ENCODE results near the gene SIGLECL1.

SIGLECL1 gene

GRCh38 chr19:51252306-51253079 is 1.6 kb downstream of the SIGLECL1 start:
- no peak for DNase-seq (ENCODE audit: insufficient read length, low spot score)
- no peak for FAIRE-seq

DNA sequence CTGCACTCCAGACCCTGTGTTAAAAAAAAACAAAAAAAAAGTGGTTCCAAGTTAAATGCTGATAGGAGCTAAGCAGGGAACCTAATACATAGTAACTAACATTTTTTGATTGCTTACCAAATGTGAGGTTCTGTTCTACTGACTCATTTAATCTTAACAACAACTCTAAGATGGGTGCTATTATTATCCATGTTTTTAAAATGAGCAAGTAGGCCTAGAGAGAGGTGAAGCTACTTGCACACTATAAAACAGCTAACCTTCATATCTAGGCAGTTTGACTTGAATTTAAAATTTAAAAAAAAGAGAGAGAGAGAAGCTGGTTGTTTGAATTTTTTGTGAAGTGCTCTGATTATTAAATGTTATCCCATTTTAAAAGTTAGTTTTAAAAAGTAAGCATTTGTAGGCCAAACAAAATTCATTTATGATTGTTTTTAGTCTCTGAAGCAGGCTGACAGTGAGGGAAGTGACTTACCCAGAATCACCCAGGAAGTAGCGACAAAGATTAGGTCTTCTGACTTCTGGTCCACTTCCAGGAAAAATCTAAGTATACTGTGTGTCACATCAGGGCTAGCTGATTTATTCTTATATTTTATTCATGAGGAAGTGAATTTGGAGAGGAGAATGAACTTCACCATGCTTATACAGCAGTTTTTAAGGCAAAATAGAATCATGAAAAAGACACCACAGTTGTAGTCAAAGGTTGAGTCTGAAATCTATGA is 2.4 kb downstream of the SIGLECL1 start:
- DNase-seq (ENCODE audit: insufficient read length, low spot score): no peak
- FAIRE-seq: no peak

GRCh38 chr19:51256155-51256625 is 5.3 kb downstream of the SIGLECL1 start:
- FAIRE-seq: no peak
- DNase-seq (ENCODE audit: insufficient read length, low spot score): no peak

DNA sequence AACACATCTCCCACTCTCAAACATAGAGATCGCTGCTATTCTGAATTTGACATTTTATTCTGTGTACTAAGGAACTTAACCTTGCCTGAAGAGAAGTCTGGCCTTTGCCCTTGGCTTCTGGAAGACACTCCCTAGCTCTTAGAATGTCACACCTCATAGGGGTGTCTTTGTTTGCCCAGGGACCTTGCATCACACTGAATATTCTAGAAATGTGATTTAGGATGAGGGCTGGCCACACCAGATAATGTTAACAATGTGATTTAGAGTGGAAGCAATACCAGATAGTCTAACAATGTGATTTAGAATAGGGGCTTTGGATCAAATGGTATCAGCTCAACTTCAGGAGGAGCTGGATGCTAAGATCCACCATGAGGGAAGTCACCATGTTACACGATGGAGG is 6.6 kb downstream of the SIGLECL1 start:
- FAIRE-seq (no peak), DNase-seq (ENCODE audit: insufficient read length, low spot score) (no peak)

- FAIRE-seq (no peak), DNase-seq (ENCODE audit: insufficient read length, low spot score) (no peak)
Measured at GRCh38 chr19:51258165-51259160, 7.6 kb downstream of the SIGLECL1 start.

GRCh38 chr19:51259348-51260245 is 8.7 kb downstream of the SIGLECL1 start:
- DNase-seq (ENCODE audit: insufficient read length, low spot score) (peak; percentile 40), FAIRE-seq (no peak)

GRCh38 chr19:51263808-51264207 is 12.9 kb downstream of the SIGLECL1 start:
- FAIRE-seq: no peak
- no peak for DNase-seq (ENCODE audit: insufficient read length, low spot score)

- no peak for FAIRE-seq
- DNase-seq (ENCODE audit: insufficient read length, low spot score): no peak
Measured at GRCh38 chr19:51271067-51271466, 20.2 kb downstream of the SIGLECL1 start.

DNA sequence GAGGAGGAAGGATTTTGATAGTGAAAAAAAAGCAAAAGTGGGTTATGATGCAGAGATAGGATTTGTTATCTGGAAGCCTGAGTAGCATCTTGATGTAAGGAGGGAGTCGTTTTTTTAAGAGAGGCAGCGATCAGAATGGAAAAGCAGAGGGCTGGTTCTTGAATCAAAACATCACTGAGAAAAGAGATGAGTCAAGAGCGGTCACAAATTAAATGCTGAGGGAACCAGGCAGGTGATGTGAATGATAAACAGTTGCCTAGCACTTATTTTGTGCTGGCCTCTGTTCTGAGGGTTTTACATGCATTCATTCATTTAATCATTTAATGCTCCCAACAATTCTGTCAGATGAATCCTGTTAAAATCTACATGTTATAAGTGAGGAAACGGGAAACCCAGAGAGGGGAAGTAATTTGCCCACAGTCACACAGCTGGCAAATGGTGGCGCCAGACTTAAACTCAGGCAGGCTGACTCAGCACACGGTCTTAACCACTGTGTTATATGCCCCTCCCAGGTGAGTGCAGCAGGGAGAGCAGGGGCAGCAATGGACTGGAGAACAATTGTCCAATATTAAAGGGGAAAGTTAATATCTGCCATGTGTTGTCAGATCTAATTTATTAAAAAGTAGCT is 21.4 kb downstream of the SIGLECL1 start:
- no peak for FAIRE-seq

DNA sequence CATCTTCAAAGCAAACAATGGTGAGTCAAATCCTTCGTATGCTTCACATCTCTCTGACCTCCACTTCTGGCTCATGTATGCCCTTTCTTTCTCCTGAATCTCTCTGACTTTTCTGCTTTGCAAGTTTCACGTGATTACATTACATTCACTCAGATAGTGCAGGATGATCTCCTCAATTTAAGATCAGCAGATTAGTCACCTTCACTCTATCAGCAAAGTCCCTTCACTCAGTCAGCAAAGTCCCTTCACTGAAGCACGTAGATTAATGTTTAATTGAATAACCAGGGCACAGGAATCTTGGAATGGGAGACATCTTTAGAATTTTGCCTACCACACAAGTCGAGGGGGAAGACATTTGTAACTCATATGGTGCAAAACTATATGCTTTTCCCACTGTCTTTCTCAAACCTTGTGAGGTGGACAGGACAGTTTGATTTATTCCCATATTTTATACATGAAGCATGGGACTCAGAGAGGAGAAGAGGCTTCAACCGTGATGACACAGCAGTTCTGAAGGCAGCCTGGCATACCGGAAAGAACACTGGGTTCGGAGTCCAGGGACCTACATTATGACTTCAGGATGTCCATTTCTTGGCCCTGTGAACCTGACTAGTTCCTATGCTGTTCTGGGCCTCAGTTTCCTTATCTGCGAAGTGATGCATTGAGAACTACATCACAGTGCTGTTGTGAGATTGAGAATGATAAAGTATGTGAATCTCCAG is 23.3 kb downstream of the SIGLECL1 start:
- no peak for FAIRE-seq

More for the DNA sequence above, 21.4 kb downstream of the SIGLECL1 start:
- no peak for DNase-seq (ENCODE audit: insufficient read length, low spot score)

GRCh38 chr19:51277112-51277511 is 26.2 kb downstream of the SIGLECL1 start:
- DNase-seq (ENCODE audit: insufficient read length, low spot score) (no peak), FAIRE-seq (no peak)

More for the DNA sequence above, 23.3 kb downstream of the SIGLECL1 start:
- DNase-seq (ENCODE audit: insufficient read length, low spot score): no peak

- FAIRE-seq: no peak
Measured at GRCh38 chr19:51282335-51282734, 31.5 kb downstream of the SIGLECL1 start.

GRCh38 chr19:51285682-51286081 is 34.8 kb downstream of the SIGLECL1 start:
- FAIRE-seq: no peak
- DNase-seq (ENCODE audit: insufficient read length, low spot score): no peak

More at GRCh38 chr19:51282335-51282734, 31.5 kb downstream of the SIGLECL1 start:
- no peak for DNase-seq (ENCODE audit: insufficient read length, low spot score)

DNA sequence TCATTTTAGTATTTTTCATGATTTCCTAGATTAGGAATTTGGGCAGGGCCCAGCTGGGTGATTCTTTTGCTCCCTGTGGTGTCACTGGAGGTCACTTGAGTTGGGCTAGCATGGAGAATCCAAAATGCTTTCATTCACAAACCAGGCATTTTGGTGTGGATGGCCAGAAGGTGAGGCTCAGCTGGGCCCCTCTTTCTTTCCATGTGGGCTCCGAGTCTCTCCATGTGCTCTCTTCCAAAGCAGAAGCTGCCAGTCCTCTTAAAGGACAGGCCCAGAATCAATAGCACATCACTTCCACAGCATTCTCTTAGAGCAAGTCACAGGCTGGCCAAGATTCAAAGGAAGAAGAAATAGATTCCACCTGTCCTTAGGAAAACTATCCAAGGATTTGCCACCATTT is 38.8 kb downstream of the SIGLECL1 start:
- FAIRE-seq (no peak), DNase-seq (ENCODE audit: insufficient read length, low spot score) (no peak)

GRCh38 chr19:51292971-51293370 is 42.1 kb downstream of the SIGLECL1 start:
- FAIRE-seq (no peak), DNase-seq (ENCODE audit: insufficient read length, low spot score) (no peak)

GRCh38 chr19:51293571-51294210 is 42.8 kb downstream of the SIGLECL1 start:
- FAIRE-seq (no peak), DNase-seq (ENCODE audit: insufficient read length, low spot score) (no peak)

GRCh38 chr19:51294211-51294976 is 43.5 kb downstream of the SIGLECL1 start:
- FAIRE-seq: no peak
- DNase-seq (ENCODE audit: insufficient read length, low spot score): no peak
